IPS-20b (cell line): ENCODE measurements around the gene ZNF157.
"Not testable (repeated sequence)": the region's sequence is repeated elsewhere in the genome, so short reads cannot be mapped to it uniquely, and the experiment has no call there.

Experiments
- H3K27ac ChIP-seq: one replicate; pipeline ENCODE4 v1.5.1; 2013; ENCODE audit warnings: low read length
- H3K27me3 ChIP-seq: 2 replicates; pipeline ENCODE4 v1.6.1; 2013; ENCODE audit warnings: mild to moderate bottlenecking, low read length, inconsistent platforms; ENCODE audit not compliant: insufficient read depth
- H3K36me3 ChIP-seq: 2 replicates; pipeline ENCODE4 v1.6.1; 2013; ENCODE audit warnings: low read depth, mild to moderate bottlenecking, inconsistent platforms, low read length, moderate library complexity; ENCODE audit not compliant: insufficient read depth
- H3K4me1 ChIP-seq: 2 replicates; pipeline ENCODE4 v1.6.1; 2013; ENCODE audit warnings: mild to moderate bottlenecking, control low read depth, inconsistent platforms, low read length, moderate library complexity; ENCODE audit not compliant: insufficient read depth
- H3K4me3 ChIP-seq: 2 replicates; pipeline ENCODE4 v1.5.1; 2013; ENCODE audit warnings: mild to moderate bottlenecking, low read length, inconsistent platforms
- H3K9ac ChIP-seq: 2 replicates; pipeline ENCODE4 v1.6.1; 2013; ENCODE audit warnings: low read depth, mild to moderate bottlenecking, inconsistent platforms, low read length, moderate library complexity
- H3K9me3 ChIP-seq: 2 replicates; pipeline ENCODE4 v1.6.1; 2013; ENCODE audit warnings: mild to moderate bottlenecking, low read depth, low read length, inconsistent platforms; ENCODE audit not compliant: insufficient read depth

The ZNF157 gene

GRCh38 chrX:47373198-47373597 lies 2.8 kb downstream of the ZNF157 start:
- Histone ChIP-seq H3K9ac (no peak overlapping the region), H3K4me3 (no peak overlapping the region), H3K4me1 (no peaks in the 10 kb centered on the region), H3K36me3 (no peaks in the 10 kb centered on the region), H3K27ac (no peak overlapping the region), H3K27me3 (no peaks in the 10 kb centered on the region), H3K9me3 (no peaks in the 10 kb centered on the region)

GRCh38 chrX:47380268-47380667 lies 9.9 kb downstream of the ZNF157 start:
- Histone ChIP-seq H3K9ac (no peak overlapping the region), H3K36me3 (no peaks in the 10 kb centered on the region), H3K4me3 (no peak overlapping the region), H3K27me3 (no peaks in the 10 kb centered on the region), H3K27ac (no peak overlapping the region), H3K4me1 (no peaks in the 10 kb centered on the region; the same call in 1 of the 2 replicates), H3K9me3 (no peaks in the 10 kb centered on the region)

- H3K4me3 ChIP-seq: not testable (repeated sequence)
Observed at GRCh38 chrX:47380837-47381236, 10.5 kb downstream of the ZNF157 start.

DNA sequence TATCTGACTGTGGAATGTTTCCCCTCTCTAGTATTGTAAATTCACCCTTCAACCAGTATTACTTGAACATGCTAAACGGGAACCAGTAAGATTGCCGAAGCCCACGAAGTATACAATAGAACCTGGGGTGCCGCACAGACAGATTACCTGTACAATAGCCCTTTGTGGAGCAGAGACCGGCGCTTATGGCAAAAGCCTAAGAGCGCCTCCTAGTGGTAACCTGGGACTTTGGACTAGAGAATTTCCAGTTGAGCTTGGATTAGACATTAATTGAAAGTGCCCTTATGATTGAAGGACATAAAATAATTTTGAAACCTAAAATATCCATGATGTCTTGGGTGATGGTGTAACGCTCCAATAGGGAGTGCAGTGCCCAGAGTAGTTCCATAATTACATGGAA lies 14.1 kb downstream of the ZNF157 start:
- H3K4me3 ChIP-seq: 0 out of 2 replicates have a peak overlapping the region, but pooled peaks have one; percentile 26
- no peaks in the 10 kb centered on the region for H3K36me3 ChIP-seq
- no peaks in the 10 kb centered on the region for H3K9me3 ChIP-seq
- H3K27ac ChIP-seq: no peak overlapping the region
- H3K4me1 ChIP-seq: no peaks in the 10 kb centered on the region; the same call in 1 of the 2 replicates
- no peak overlapping the region for H3K9ac ChIP-seq
- no peaks in the 10 kb centered on the region for H3K27me3 ChIP-seq

More at GRCh38 chrX:47380837-47381236, 10.5 kb downstream of the ZNF157 start:
- H3K9ac ChIP-seq, H3K27me3 ChIP-seq, H3K4me1 ChIP-seq, H3K36me3 ChIP-seq, H3K9me3 ChIP-seq, H3K27ac ChIP-seq: not testable (repeated sequence)

GRCh38 chrX:47390780-47391179 lies 20.4 kb downstream of the ZNF157 start:
- no peaks in the 10 kb centered on the region for H3K27me3 ChIP-seq
- H3K4me1 ChIP-seq: no peaks in the 10 kb centered on the region
- H3K36me3 ChIP-seq: no peaks in the 10 kb centered on the region
- H3K27ac ChIP-seq: no peak overlapping the region
- no peaks in the 10 kb centered on the region for H3K9me3 ChIP-seq
- no peak overlapping the region for H3K4me3 ChIP-seq
- no peak overlapping the region for H3K9ac ChIP-seq

GRCh38 chrX:47413179-47413594 lies 42.8 kb downstream of the ZNF157 start:
- H3K4me1 ChIP-seq: no peaks in the 10 kb centered on the region
- H3K4me3 ChIP-seq: no peak overlapping the region
- peaks cover 24% of the 10 kb centered on the region for H3K9me3 ChIP-seq
- no peak overlapping the region for H3K9ac ChIP-seq
- H3K27me3 ChIP-seq: no peaks in the 10 kb centered on the region
- peaks cover 12% of the 10 kb centered on the region; the same call in 1 of the 2 replicates for H3K36me3 ChIP-seq
- H3K27ac ChIP-seq: no peak overlapping the region

DNA sequence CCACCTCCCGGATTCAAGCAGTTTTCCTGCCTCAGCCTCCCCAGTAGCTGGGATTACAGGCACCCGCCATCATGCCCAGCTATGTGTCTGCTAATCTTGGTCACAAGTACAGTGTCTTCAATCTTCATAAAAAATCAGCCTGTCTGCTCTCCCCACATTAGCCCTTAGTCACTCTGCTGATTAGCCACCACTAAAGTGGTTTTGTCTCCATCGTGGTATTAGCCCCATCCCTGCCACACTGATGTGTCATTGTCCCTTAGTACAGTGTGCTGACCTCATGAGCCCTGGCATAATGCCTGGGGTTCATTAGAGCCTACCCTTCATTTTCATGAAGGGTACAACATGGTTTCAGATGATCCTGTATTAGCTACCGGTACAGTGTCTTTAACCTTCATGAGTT lies 49.9 kb downstream of the ZNF157 start:
- no peaks in the 10 kb centered on the region for H3K27me3 ChIP-seq
- H3K4me3 ChIP-seq: no peak overlapping the region
- no peak overlapping the region for H3K27ac ChIP-seq
- no peaks in the 10 kb centered on the region for H3K4me1 ChIP-seq
- no peak overlapping the region for H3K9ac ChIP-seq
- H3K36me3 ChIP-seq: no peaks in the 10 kb centered on the region
- H3K9me3 ChIP-seq: no peaks in the 10 kb centered on the region

- Histone ChIP-seq H3K9ac (no peak overlapping the region), H3K4me3 (no peak overlapping the region), H3K27ac (no peak overlapping the region), H3K4me1 (no peaks in the 10 kb centered on the region), H3K27me3 (no peaks in the 10 kb centered on the region), H3K36me3 (no peaks in the 10 kb centered on the region), H3K9me3 (no peaks in the 10 kb centered on the region)
Observed at GRCh38 chrX:47420962-47421361, 50.6 kb downstream of the ZNF157 start.

DNA sequence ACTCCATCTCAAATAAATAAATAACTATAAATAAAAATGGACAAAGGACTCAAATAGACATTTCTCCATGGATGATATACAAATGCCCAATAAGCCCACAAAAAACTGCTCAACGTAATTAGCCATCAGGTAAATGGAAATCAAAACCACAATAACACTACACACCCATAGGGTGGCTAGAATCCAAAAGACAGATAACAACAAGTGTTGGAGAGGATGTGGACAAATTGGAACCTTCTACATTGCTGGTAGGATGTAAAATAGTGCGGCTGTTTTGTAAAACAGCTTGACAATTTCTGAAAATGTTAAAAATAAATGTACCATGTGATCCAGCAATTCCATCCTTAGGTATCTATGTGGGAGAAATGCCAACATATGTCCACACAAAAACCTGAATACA lies 52.1 kb downstream of the ZNF157 start:
- Histone ChIP-seq H3K4me1 (no peaks in the 10 kb centered on the region), H3K4me3 (no peak overlapping the region), H3K27me3 (no peaks in the 10 kb centered on the region), H3K9ac (no peak overlapping the region), H3K9me3 (no peaks in the 10 kb centered on the region), H3K27ac (no peak overlapping the region), H3K36me3 (no peaks in the 10 kb centered on the region)

GRCh38 chrX:47430925-47431324 lies 60.5 kb downstream of the ZNF157 start:
- H3K4me1 ChIP-seq: no peaks in the 10 kb centered on the region
- H3K4me3 ChIP-seq: no peak overlapping the region
- no peaks in the 10 kb centered on the region for H3K27me3 ChIP-seq
- H3K9me3 ChIP-seq: no peaks in the 10 kb centered on the region
- no peak overlapping the region for H3K27ac ChIP-seq
- H3K36me3 ChIP-seq: no peaks in the 10 kb centered on the region
- no peak overlapping the region for H3K9ac ChIP-seq

DNA sequence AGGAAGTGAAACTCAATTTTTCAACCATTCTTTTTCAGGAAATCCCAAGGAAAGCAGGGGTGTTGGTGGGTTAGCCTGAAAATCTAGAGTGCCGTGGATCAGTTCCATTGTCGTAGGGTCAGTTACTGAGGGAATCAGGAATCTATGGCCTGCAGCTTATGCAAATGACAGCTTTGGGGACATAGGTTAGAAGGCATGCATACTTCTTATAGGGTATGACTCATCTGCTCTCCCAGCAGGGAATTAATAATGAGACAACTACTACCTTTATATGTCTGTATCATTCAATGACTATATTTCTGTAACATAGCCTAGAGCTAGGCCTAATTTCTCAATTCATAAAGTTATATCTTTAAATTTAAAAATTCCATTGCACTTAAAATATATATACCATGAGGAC lies 76.1 kb downstream of the ZNF157 start:
- H3K4me1 ChIP-seq: no peaks in the 10 kb centered on the region
- H3K9me3 ChIP-seq: peaks cover 30% of the 10 kb centered on the region
- H3K4me3 ChIP-seq: no peak overlapping the region
- H3K36me3 ChIP-seq: peaks cover 35% of the 10 kb centered on the region
- H3K27ac ChIP-seq: no peak overlapping the region
- H3K9ac ChIP-seq: no peak overlapping the region
- H3K27me3 ChIP-seq: no peaks in the 10 kb centered on the region

DNA sequence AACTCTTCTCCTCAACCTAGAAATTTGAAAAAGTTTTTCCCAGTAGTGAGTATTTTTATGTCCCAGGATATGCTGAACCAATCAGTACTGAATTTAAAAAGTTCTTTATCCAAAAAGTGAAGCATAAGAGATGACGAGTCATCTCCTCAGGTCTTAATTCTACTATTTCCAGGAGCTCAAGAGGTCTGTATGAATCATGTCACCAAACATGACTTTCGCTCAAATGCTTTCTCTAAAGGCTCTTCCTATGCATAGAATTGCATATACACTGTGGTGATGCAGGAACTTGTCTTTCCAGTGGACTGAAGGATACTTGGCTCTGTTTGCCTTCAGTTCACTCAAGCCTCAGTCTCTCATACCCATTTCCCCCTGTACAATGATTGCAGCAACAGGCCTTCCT lies 76.6 kb downstream of the ZNF157 start:
- no peak overlapping the region for H3K9ac ChIP-seq
- peaks cover 30% of the 10 kb centered on the region for H3K9me3 ChIP-seq

GRCh38 chrX:47447607-47448006 lies 77.2 kb downstream of the ZNF157 start:
- Histone ChIP-seq H3K36me3 (peaks cover 35% of the 10 kb centered on the region), H3K27me3 (no peaks in the 10 kb centered on the region), H3K9me3 (peaks cover 30% of the 10 kb centered on the region), H3K4me1 (no peaks in the 10 kb centered on the region), H3K27ac (no peak overlapping the region), H3K4me3 (no peak overlapping the region), H3K9ac (no peak overlapping the region)

More for the DNA sequence above, 76.6 kb downstream of the ZNF157 start:
- Histone ChIP-seq H3K4me3 (no peak overlapping the region), H3K36me3 (peaks cover 35% of the 10 kb centered on the region), H3K4me1 (no peaks in the 10 kb centered on the region), H3K27me3 (no peaks in the 10 kb centered on the region), H3K27ac (no peak overlapping the region)
